Right renal cortex interstitium (tissue), 3 donors: ENCODE measurements around the gene UHMK1. TPM values are rescaled to one million over a fixed set of nuclear protein-coding genes. Genes with fewer than 3 reads are reported as not detected.
"Not testable (repeated sequence)": the region's sequence is repeated elsewhere in the genome, so short reads cannot be mapped to it uniquely, and the experiment has no call there.

Experiments used
- DNase-seq, 3 donors: peaks; one replicate each; pipeline ENCODE4 v3.0.0-alpha.2; 2013; ENCODE audit warnings: low read depth in 3 of 3, low spot score in 2 of 3
- polyA plus RNA-seq, 3 donors: library from polyadenylated mRNA; unstranded; fragments of 120-200 nt; gene quantifications; one replicate each; pipeline ENCODE4 v1.2.1, GENCODE V29; 2013; ENCODE audit not compliant: insufficient read length in 3 of 3

The UHMK1 gene
- polyA plus RNA-seq: 10 to 100 TPM; 37.2 to 38.9 (median 38.8) TPM

DNA sequence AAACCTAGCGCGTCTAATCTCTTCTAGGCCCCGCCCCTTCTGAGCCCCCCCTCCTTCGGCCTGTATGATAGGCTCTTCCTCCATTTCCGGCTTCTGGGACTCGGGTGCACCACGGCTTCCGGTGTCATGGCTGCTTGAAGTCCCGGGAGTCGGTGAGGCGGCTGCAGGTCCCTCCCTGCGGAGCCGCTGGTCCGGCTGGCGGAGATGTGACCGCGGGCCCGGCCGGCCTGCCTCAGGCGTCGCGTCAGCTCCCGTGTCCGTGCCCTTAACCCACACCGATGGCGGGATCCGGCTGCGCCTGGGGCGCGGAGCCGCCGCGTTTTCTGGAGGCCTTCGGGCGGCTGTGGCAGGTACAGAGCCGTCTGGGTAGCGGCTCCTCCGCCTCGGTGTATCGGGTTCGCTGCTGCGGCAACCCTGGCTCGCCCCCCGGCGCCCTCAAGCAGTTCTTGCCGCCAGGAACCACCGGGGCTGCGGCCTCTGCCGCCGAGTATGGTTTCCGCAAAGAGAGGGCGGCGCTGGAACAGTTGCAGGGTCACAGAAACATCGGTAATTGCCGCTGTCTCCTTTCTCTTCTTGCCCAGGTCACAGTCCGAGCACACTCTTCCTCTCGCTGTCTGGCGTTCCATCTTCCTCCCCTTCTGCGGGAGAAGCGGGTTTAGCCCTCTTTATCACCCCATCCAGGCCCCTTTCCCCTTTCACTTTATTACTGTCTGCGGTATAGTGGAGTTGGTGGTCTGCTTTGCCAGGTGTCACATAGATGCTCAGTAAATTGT lies at the start of gene UHMK1:
Gene UHMK1 (plus strand): TSS at position 96 of the 773 bp plus-strand sequence. CDS start 183 bp downstream, at position 279.
- peak; percentile 10 to 89 (median 80) for DNase-seq

DNA sequence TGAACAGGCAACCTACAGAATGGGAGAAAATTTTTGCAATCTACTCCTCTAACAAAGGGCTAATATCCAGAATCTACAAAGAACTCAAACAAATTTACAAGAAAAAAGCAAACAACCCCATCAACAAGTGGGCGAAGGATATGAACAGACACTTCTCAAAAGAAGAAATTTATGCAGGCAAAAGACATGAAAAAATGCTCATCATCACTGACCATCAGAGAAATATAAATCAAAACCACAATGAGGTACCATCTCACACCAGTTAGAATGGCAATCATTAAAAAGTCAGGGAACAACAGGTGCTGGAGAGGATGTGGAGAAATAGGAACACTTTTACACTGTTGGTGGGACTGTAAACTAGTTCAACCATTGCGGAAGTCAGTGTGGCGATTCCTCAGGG lies 43.3 kb upstream of the UHMK1 start:
- not testable (repeated sequence) for DNase-seq

DNA sequence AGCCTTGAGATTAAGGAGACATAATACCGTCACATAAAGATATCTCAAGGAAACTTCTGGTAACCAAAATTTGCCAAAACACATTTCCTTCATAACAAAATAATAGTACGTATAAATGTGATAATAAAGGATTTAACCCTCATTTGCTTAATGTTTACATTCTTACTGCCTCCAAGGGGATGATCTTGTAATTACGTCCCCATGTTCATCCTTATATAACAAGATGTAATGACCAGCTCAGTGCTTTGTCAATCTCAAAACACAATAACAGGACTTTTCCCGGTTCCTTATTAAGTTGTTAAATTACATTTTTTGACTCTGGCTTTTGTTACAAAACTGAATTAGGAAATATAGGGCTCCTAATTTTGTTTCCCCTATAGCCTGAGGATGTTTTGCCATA lies 41.3 kb upstream of the UHMK1 start:
- DNase-seq: no peak

DNA sequence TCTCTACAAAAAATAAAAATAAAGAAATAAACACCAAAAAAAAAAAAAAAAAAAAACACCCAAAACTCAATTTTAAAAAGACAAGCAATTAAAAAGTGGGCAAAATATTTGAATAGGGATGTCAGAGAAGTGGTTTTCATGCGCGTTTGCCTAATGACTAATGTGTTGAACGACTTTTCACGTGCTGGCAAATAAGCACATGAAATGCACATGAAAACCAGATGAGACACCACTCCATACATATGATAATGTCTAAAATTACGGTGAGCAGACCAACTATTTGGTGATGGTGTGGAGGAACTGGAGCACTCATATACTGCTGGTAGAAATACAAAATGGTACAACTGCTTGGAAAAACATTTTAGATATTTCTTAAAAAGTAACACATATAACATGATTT lies 39.4 kb upstream of the UHMK1 start:
- no peak for DNase-seq

DNA sequence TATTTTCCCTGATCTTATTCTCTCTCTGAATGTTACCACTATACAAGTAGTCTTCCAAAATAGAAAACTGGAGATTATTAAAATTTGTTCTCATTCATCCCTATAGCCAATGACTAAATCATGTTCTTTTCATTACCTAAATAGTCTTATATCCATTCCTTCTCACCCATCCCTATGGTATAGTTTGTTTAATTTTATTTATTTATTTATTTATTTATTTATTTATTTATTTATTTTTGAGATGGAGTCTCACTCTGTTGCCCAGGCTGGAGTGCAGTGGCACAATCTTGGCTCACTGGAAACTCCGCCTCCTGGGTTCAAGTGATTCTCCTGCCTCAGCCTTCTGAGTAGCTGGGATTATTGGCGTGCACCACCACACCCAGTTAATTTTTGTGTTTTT lies 35.2 kb upstream of the UHMK1 start:
- not testable (repeated sequence) for DNase-seq

GRCh38 chr1:162463021-162463420 lies 34.6 kb upstream of the UHMK1 start:
- DNase-seq: no peak

- no peak for DNase-seq
These were observed 30.8 kb upstream of the UHMK1 start for GRCh38 chr1:162466797-162467196.

GRCh38 chr1:162470216-162470615 lies 27.4 kb upstream of the UHMK1 start:
- no peak for DNase-seq

DNA sequence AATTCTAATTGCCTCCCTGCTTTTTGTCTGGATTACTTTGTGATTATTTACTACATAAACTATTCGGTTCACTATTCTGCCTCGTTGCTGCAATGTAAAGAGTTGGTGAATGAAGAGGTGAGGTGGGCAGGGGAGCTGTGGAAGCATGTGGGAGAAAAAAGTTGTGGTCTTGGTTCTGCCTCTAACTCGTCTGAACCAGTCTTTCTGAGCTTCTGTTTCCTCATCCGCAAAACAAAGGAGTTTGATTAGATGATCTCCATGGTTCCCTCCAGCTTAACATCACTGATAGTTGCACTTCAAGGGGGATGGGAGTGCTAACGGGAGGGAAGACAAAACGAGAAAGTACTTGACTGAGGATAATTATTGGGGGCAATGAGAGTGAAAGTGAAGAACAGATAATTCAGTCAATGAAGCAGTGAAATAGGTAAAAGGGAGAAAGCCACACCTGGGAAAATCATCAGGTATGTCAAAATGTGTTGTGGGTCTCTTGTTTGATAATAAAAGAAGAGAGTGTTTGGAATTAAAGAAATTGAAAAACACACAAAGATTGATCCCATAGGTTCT lies 26.2 kb upstream of the UHMK1 start:
- no peak for DNase-seq

GRCh38 chr1:162475089-162475488 lies 22.5 kb upstream of the UHMK1 start:
- no peak for DNase-seq

- no peak for DNase-seq
These were observed 22.0 kb upstream of the UHMK1 start for GRCh38 chr1:162475539-162476185.

DNA sequence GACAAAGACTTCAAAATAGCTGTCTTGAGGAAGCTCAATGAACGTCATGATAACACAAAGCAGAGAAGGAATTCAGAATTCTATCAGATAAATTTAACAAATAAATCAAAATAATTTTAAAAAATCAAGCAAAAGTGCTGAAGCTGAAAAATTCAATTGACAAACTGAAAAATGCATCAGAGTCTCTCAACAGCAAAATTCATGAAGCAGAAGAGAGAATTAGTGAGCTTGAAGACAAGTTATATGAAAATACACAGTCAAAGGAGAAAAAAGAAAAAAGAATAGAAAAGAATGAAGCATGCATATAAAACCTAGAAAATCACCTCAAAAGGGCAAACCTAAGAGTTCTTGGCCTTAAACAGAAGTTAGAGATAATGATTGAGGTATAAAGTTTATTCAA lies 21.0 kb upstream of the UHMK1 start:
- no peak for DNase-seq

DNA sequence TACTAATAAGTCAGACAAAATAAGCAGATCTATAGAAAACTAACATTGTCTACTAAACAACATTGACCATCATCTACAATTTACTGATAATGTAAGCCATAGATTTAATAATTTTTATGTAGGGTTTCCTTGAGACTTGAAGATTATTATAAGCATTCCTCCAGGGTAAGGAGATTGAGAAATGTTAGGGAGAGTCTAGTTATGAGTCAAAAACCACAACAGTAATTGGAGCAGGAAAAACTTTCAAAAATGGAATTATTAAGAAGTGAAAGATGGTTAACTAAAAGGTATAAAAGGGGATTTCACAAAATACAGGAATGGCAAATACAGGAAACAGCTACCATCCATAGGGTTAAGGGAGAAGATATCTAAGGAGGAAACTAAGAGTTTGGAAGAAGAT lies 12.4 kb upstream of the UHMK1 start:
- no peak for DNase-seq

GRCh38 chr1:162487241-162487640 lies 10.4 kb upstream of the UHMK1 start:
- DNase-seq: no peak

GRCh38 chr1:162488219-162488618 lies 9.4 kb upstream of the UHMK1 start:
- no peak for DNase-seq

GRCh38 chr1:162495531-162496233 lies 1.9 kb upstream of the UHMK1 start:
- DNase-seq: not testable (repeated sequence)

- DNase-seq: peak in 1 of 3 donors; percentile 75
These were observed 405 bp upstream of the UHMK1 start for GRCh38 chr1:162497104-162497722.

DNA sequence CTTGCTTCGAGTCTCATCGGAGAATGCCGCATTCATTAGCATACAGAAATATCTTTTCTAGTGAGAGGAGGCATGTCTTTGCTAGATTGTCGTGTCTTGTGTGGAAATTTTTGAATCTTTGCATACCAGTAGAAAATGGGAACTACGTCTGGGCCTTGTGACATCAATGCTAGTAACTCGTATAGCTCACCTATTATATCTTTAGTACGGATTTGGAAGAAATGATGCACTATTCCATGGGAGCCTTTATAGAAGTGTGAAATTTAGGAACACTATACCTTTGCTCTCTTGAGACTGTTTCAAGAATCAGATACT lies 835 bp downstream of the UHMK1 start:
- peak in 1 of 3 donors; percentile 10 for DNase-seq

DNA sequence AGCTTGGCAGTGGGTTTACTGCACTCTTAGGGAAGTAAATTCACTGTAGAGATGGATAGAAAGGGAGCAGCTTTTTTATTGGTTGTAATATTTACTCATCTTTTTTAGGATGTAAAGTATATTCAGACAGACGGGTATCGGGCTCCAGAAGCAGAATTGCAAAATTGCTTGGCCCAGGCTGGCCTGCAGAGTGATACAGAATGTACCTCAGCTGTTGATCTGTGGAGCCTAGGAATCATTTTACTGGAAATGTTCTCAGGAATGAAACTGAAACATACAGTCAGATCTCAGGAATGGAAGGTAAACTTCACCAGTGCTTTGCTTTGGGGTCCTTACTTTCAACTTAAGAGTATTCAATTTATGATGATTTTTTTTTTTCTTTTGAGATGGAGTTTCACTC lies 3.2 kb downstream of the UHMK1 start:
- DNase-seq: no peak

GRCh38 chr1:162502077-162502476 lies 4.5 kb downstream of the UHMK1 start:
- DNase-seq: no peak

- DNase-seq: no peak
These were observed 5.3 kb downstream of the UHMK1 start for GRCh38 chr1:162502928-162503327.
